SK-N-MC (cell line): Measurements from ENCODE around the gene RIT2.

Experiments used
- DNase-seq: peaks from one replicate; pipeline ENCODE4 v3.0.0-alpha.2; 2011; ENCODE audit warnings: low read depth, low spot score
- H3K27ac ChIP-seq: fragments of 200-600 bp; sonication (generic); 2 replicates; pipeline ENCODE4 v1.5.1; 2016; ENCODE audit warnings: mixed run types
- H3K36me3 ChIP-seq: fragments of 200-600 bp; sonication (generic); 2 replicates; pipeline ENCODE4 v1.6.1; 2017; ENCODE audit warnings: antibody characterized with exemption, low read length, mixed read lengths; ENCODE audit not compliant: insufficient read depth
- H3K4me3 ChIP-seq: fragments of 200-600 bp; sonication (generic); 2 replicates; pipeline ENCODE4 v1.5.1; 2016
- H3K9ac ChIP-seq: fragments of 200-600 bp; sonication (generic); 2 replicates; pipeline ENCODE4 v1.8.0; 2017; ENCODE audit warnings: mixed run types, mixed read lengths; ENCODE audit not compliant: insufficient read length
- H3K9me3 ChIP-seq: fragments of 200-600 bp; sonication (generic); 2 replicates; pipeline ENCODE4 v1.6.1; 2017; ENCODE audit warnings: low read depth, mild to moderate bottlenecking, antibody characterized with exemption, low read length, moderate library complexity, mixed read lengths
- EZH2 ChIP-seq: fragments of 200-600 bp; sonication (generic); IDR thresholded peaks from one replicate; pipeline ENCODE4 v1.6.1; 2017; ENCODE audit warnings: antibody characterized with exemption
- FOXP2 ChIP-seq: optimal IDR thresholded peaks from 2 replicates; pipeline ENCODE3; 2011; ENCODE audit warnings: mild to moderate bottlenecking, moderate library complexity; ENCODE audit not compliant: insufficient read depth; ENCODE audit errors: extremely low read length, control extremely low read depth
- POLR2AphosphoS5 ChIP-seq: IDR thresholded peaks from 2 replicates; pipeline ENCODE4 v1.6.1; 2012; ENCODE audit warnings: mild to moderate bottlenecking, low read depth, low read length, borderline replicate concordance

Gene RIT2

DNA sequence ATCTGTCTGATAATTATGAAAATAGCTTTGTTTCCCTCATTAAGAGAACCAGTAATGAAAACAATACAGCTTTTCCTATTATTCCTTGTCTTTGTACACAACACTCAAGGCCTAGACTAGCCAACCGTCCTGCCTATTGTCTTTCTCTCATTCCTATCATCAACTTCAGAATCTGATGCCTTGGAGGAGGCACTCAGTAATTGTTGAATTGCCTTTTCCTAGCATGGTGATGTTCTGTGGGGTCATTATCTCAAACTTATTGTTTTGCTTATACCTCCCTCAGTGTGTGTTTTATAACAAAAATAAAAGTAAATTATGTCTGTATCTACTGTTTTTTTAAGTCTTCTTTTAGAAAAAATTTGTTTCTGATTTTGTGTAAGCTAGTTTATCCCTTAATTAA lies 208.7 kb downstream of the RIT2 start:
- no peak overlapping the region for H3K9ac ChIP-seq
- no peaks in the 10 kb centered on the region for H3K9me3 ChIP-seq
- TF ChIP-seq POLR2AphosphoS5 (no peak), FOXP2 (no peak), EZH2 (no peak)
- H3K27ac ChIP-seq: no peak overlapping the region
- no peak for DNase-seq
- H3K36me3 ChIP-seq: no peaks in the 10 kb centered on the region
- no peak overlapping the region for H3K4me3 ChIP-seq

DNA sequence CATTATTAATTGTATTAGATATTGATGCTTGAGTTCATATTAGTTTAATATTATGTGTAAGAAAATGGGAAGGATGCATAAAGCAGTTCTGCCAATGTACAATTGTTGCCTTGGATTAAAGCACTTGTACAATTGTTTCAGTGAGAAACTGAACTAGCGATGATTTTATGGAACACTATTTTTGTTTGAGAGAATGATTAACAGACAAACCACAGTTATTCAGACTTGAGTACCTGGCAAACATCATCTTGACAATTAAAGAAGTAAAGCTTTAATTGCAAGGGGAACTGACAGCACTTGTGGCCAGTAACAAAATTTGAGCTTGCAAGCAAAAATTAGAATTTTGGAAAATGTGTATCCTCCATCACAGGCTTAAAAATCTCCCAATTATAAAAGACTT lies 214.3 kb downstream of the RIT2 start:
- Histone ChIP-seq H3K27ac (no peak overlapping the region), H3K9ac (no peak overlapping the region), H3K9me3 (no peaks in the 10 kb centered on the region), H3K36me3 (no peaks in the 10 kb centered on the region), H3K4me3 (no peak overlapping the region)
- no peak for TF ChIP-seq POLR2AphosphoS5
- TF ChIP-seq EZH2: no peak
- no peak for TF ChIP-seq FOXP2
- no peak for DNase-seq

DNA sequence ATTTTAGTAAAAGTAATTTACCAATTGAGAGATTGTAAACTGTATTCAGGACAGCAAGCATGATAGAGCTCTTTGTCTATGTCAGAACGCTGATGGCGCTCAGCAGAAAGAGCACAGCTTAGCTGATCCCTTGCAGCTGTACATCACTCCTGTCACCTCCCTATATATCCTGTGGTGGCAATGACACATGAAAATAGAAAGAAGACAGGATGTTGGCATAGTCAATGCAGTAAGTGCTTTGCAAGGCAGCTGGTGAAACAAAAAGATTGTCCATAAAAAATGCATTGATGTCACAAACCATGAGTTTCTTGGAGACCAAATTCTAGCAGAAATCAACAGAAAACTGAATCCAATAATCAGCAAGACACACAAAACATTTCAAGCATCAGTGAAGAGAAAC lies 221.5 kb downstream of the RIT2 start:
- TF ChIP-seq POLR2AphosphoS5 (no peak), EZH2 (no peak), FOXP2 (no peak)
- Histone ChIP-seq H3K4me3 (no peak overlapping the region), H3K36me3 (no peaks in the 10 kb centered on the region), H3K9ac (no peak overlapping the region), H3K27ac (no peak overlapping the region), H3K9me3 (no peaks in the 10 kb centered on the region)
- no peak for DNase-seq

DNA sequence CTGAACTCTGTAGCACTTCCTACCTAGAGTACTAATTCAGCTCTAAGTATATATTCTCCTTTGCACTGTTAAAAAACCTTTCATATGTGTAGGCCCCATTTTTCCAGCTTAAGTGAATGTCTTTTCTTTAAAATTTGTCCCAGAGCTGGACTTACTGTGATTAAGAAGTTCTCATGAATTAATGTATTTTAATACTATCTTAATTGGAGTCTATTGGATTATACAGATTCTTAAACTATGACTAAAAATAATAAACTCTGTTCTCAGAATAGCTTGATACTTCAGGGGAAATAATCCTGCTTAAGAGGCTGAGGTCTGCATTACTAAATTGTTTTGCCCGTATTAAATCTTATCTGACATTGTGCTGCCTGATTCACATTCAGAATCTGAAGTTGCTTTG lies 223.3 kb downstream of the RIT2 start:
- Histone ChIP-seq H3K9ac (no peak overlapping the region), H3K27ac (no peak overlapping the region), H3K9me3 (no peaks in the 10 kb centered on the region), H3K4me3 (no peak overlapping the region), H3K36me3 (no peaks in the 10 kb centered on the region)
- no peak for DNase-seq
- TF ChIP-seq EZH2 (no peak), POLR2AphosphoS5 (no peak)

DNA sequence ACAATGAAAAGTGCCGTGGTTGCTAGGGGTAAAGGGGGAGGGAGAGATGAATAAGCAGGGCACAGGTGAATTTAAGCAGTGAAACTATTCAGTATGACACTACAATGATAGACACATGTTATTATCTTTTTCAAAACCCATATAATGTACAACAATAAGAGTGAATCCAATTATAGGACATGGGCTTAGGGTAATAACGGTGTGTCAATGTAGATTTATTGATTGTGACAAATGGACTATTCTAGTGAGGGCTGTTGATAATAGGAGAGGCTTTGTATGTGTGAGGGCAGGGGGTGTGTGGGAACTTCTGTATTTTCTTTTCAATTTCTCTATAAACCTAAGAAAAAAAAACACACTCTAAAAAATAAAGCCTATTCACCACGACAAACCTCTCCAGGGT lies 223.8 kb downstream of the RIT2 start:
- H3K27ac ChIP-seq: no peak overlapping the region
- no peak overlapping the region for H3K9ac ChIP-seq
- no peak for TF ChIP-seq FOXP2
- no peak for TF ChIP-seq EZH2
- TF ChIP-seq POLR2AphosphoS5: no peak
- H3K9me3 ChIP-seq: no peaks in the 10 kb centered on the region
- H3K36me3 ChIP-seq: no peaks in the 10 kb centered on the region
- DNase-seq: no peak
- H3K4me3 ChIP-seq: no peak overlapping the region

DNA sequence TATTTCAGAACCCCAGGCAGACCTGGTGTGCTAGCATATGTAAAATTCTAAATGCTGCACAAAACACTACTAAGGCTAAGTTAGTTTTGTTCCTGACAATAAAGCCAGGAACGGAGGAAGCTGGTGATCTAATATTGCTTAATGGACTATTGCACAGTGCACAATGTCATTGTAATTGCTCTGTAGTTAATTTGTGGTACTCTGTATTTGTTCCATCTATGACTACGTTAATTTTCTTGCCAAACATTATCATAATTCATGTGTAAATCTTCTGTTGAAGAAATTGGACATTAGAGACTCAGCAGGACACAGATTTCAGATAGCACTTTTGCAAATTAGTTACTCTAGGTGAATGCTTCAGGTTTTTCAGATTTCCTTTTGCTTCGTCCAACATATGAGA lies 232.3 kb downstream of the RIT2 start:
- H3K27ac ChIP-seq: no peak overlapping the region
- no peaks in the 10 kb centered on the region for H3K36me3 ChIP-seq
- TF ChIP-seq POLR2AphosphoS5: no peak
- TF ChIP-seq FOXP2: no peak
- TF ChIP-seq EZH2: no peak
- no peak overlapping the region for H3K9ac ChIP-seq
- H3K4me3 ChIP-seq: no peak overlapping the region
- H3K9me3 ChIP-seq: no peaks in the 10 kb centered on the region
- DNase-seq: no peak

DNA sequence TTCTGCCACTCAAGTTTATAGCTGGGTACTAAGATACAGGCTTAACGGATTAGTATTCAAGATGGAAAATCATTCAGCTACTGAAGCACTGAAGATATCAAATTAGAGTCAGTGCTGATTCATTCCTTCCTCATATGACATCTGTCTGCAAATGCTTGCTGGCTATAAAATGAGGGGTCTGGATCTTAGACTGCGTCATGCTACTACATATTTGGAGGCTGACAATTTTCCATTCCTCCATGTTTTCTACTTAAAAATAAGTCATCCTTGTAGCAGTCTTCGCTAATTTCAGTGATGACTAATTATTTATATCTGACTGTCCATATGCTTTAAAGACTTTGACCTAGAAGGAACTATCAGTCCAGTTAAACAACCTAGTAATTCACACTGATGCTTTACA lies 233.4 kb downstream of the RIT2 start:
- no peaks in the 10 kb centered on the region for H3K36me3 ChIP-seq
- no peak for TF ChIP-seq POLR2AphosphoS5
- no peak for TF ChIP-seq FOXP2
- TF ChIP-seq EZH2: no peak
- H3K27ac ChIP-seq: no peak overlapping the region
- no peak for DNase-seq
- H3K9me3 ChIP-seq: no peaks in the 10 kb centered on the region
- H3K9ac ChIP-seq: no peak overlapping the region
- H3K4me3 ChIP-seq: no peak overlapping the region

DNA sequence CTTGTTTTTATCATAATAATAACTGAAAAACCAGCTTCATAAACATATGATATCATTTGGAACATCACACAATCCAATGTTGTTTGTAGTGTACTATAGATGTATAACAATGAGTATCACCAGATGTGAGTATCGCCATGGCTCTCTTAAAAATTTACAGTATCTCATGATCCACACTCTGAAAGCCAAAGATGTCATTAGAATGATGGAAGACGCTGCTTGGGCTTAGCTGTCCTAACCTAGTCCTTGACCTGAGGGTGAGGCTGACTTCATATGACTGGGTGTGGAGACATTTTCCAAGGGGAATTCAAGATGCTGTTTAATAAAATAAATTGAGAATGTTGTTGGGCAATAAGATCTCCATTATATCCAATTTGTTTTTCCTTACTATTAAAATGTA lies 242.6 kb downstream of the RIT2 start:
- Histone ChIP-seq H3K27ac (no peak overlapping the region), H3K36me3 (no peaks in the 10 kb centered on the region), H3K9me3 (no peaks in the 10 kb centered on the region), H3K4me3 (no peak overlapping the region), H3K9ac (no peak overlapping the region)
- no peak for DNase-seq
- no peak for TF ChIP-seq FOXP2
- no peak for TF ChIP-seq POLR2AphosphoS5
- TF ChIP-seq EZH2: no peak

DNA sequence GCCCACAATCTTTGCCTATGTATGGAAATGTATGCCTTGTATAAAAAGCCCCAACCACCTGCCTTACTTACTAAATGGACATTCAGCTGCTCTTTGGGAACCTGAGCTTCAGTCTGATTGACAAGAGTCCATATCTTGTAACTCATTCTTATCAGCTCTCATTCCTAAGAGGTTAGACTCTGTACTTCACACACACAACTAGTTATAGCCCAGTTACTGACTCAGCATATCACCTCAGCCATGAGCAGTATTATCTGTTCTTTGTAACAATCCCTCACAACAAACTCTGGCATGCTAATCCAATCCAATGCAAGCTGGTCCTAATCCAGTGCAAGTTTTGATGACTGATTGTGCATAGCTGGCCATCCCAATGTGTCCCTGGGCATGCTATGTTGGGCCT lies 250.6 kb downstream of the RIT2 start:
- Histone ChIP-seq H3K9ac (no peak overlapping the region), H3K9me3 (no peaks in the 10 kb centered on the region), H3K4me3 (no peak overlapping the region), H3K36me3 (no peaks in the 10 kb centered on the region), H3K27ac (no peak overlapping the region)
- DNase-seq: no peak
- TF ChIP-seq POLR2AphosphoS5: no peak
- no peak for TF ChIP-seq FOXP2
- TF ChIP-seq EZH2: no peak
